ENCODE data around the gene TNFRSF11A.

- no peak for TF ChIP-seq POLR2A (IDR thresholded peaks at IDR 0.05; ENCODE audit: low read length)
- no peak for TF ChIP-seq GATA1 (IDR thresholded peaks at IDR 0.05; ENCODE audit: low read depth, low read length)
Observed at GRCh38 chr18:62403120-62403519, 78.0 kb downstream of the TNFRSF11A start.
